Adrenal gland (tissue), 12 donors: ENCODE measurements around the gene PPL. TPM values are rescaled to one million over a fixed set of nuclear protein-coding genes. Genes with fewer than 3 reads are reported as not detected.
"Not testable (repeated sequence)": the region's sequence is repeated elsewhere in the genome, so short reads cannot be mapped to it uniquely, and the experiment has no call there.

Source experiments
- DNase-seq, 7 donors: peaks; one replicate each; pipeline ENCODE4 v3.0.0-alpha.2; 2019 to 2020
- H3K27ac ChIP-seq, 5 donors: fragments of 200-600 bp; sonication (generic) in 4 of 5; 1 replicate in 3 of 5; 2 replicates in 2 of 5; pipeline versions ENCODE4 v1.5.1 to v1.8.0; 2016 to 2020; ENCODE audit warnings: mild to moderate bottlenecking in 1 of 5
- H3K27me3 ChIP-seq: fragments of 200-600 bp; 2 replicates; pipeline ENCODE4 v1.8.0; 2021
- H3K36me3 ChIP-seq, 2 donors: fragments of 200-600 bp; replicated peaks in 1 of 2; 1 replicate in 1 of 2; 2 replicates in 1 of 2; pipeline versions ENCODE4 v1.5.1 to v1.8.0; 2018 to 2022
- H3K4me1 ChIP-seq, 2 donors: fragments of 200-600 bp; replicated peaks in 1 of 2; 1 replicate in 1 of 2; 2 replicates in 1 of 2; pipeline versions ENCODE4 v1.5.1 to v1.8.0; 2018 to 2021
- H3K4me3 ChIP-seq, 4 donors: fragments of 200-600 bp; sonication (generic) in 3 of 4; one replicate each; pipeline ENCODE4 v1.5.1; 2016 to 2018
- H3K9me3 ChIP-seq, 3 donors: fragments of 200-600 bp; sonication (generic) in 1 of 3; replicated peaks in 1 of 3; 1 replicate in 2 of 3; 2 replicates in 1 of 3; pipeline versions ENCODE4 v1.5.1 to v1.8.0; 2016 to 2021
- CTCF ChIP-seq, 6 experiments: fragments of 450-650 bp in 4 of 6; fragments of 200-600 bp in 2 of 6; sonication (generic) in 1 of 6; IDR thresholded peaks; 1 replicate in 5 of 6; 2 replicates in 1 of 6; pipeline versions ENCODE4 v1.5.1 to v1.8.0; 2016 to 2021; ENCODE audit warnings: antibody characterized with exemption in 6 of 6, mild to moderate bottlenecking in 2 of 6, moderate library complexity in 1 of 6
- POLR2A ChIP-seq, 2 donors: fragments of 450-650 bp; IDR thresholded peaks; one replicate each; pipeline ENCODE4 v1.6.1; 2017; ENCODE audit warnings: antibody characterized with exemption in 2 of 2, mild to moderate bottlenecking in 2 of 2, moderate library complexity in 1 of 2
- WGBS, 4 donors: extraction: QIAGEN DNeasy Blood & Tissue Kit in 2 of 4; methylation state at CpG; one replicate each; pipeline versions ENCODE4 v1.1.5 to v1.1.7; 2013 to 2017; 5-methylcytosine and 5-hydroxymethylcytosine counted together
- intact Hi-C, 2 donors: fragments of 100-400 bp; cut with DNase I; formaldehyde crosslinking; loops; one replicate each; pipeline versions ENCODE4 v1.14.1 to v1.15.0; 2022 to 2023
- polyA plus RNA-seq, 3 donors: library from polyadenylated mRNA; stranded (reverse); fragments of 200-250 nt in 2 of 3; fragments of 350-450 nt in 1 of 3; fragmentation: Illumina TruSeq in 1 of 3; extraction: RNeasy Lipid Tissue Mini Kit (QIAGEN cat#74804) in 1 of 3; gene quantifications; one replicate each; pipeline ENCODE4 v1.2.3, GENCODE V29; 2013 to 2014
- total RNA-seq, 9 donors: library from RNA; depleted of rRNA in 4 of 9; stranded (reverse); fragments of >200 nt in 4 of 9; fragments of 120-200 nt in 1 of 9; fragmentation: NEBNext Ultra II Directional in 1 of 9; extraction: Animal tissue kit (Norgen Biotek cat#: 25700) in 1 of 9; gene quantifications; one replicate each; pipeline versions ENCODE4 v1.1.0 to v1.2.4, GENCODE V29; 2013 to 2023
- donor health status: healthy with polysubstance abuse.
- donor health status: Bipolar disorder and iron deficiency.
- donor health status: DM: yes; HTN: yes; CAD: no.
- donor health status: DM: no; HTN: no; CAD: no.
- donor health status: DM: no; HTN: no; CAD: no.
- donor health status: DM: yes; HTN: yes; CAD: no.

Gene PPL
- total and polyA plus RNA-seq, 12 donors: 0.38 to 20.9 (median 14.7) TPM

- TF ChIP-seq POLR2A (IDR thresholded peaks at IDR 0.05) (no peak), CTCF (IDR thresholded peaks at IDR 0.05) (no peak)
- WGBS, 4 donors: 77 to 93% (median 85%) methylated on average over 6 of the region's 6 CpGs
- Histone ChIP-seq H3K27ac (no peak overlapping the region), H3K9me3 (no peaks in the 10 kb centered on the region), H3K36me3 (no peaks in the 10 kb centered on the region), H3K4me1 (no peaks in the 10 kb centered on the region), H3K27me3 (no peaks in the 10 kb centered on the region), H3K4me3 (no peak overlapping the region)
- intact Hi-C loops: no loop called here
- DNase-seq: no peak
These were observed 37.5 kb downstream of the PPL start for GRCh38 chr16:4899474-4899846.

GRCh38 chr16:4898811-4899473 lies 38.0 kb downstream of the PPL start:
- Histone ChIP-seq H3K27me3 (no peaks in the 10 kb centered on the region), H3K4me1 (no peaks in the 10 kb centered on the region), H3K36me3 (no peaks in the 10 kb centered on the region), H3K4me3 (no peak overlapping the region), H3K9me3 (no peaks in the 10 kb centered on the region), H3K27ac (no peak overlapping the region)
- DNase-seq: no peak
- 88 to 96% (median 91%) methylated on average over 9 to 28 of the region's 28 CpGs for WGBS, 4 donors
- intact Hi-C loops: no loop called here
- TF ChIP-seq CTCF (IDR thresholded peaks at IDR 0.05): no peak
- TF ChIP-seq POLR2A (IDR thresholded peaks at IDR 0.05): no peak

- intact Hi-C loops: no loop called here
- no peak overlapping the region for H3K4me3 ChIP-seq
- WGBS, 4 donors: 96 to 98% (median 97%) methylated on average over 3 to 7 of the region's 7 CpGs
- no peak overlapping the region for H3K27ac ChIP-seq
- H3K4me1 ChIP-seq: no peaks in the 10 kb centered on the region
- H3K36me3 ChIP-seq: no peaks in the 10 kb centered on the region
- no peaks in the 10 kb centered on the region for H3K9me3 ChIP-seq
- H3K27me3 ChIP-seq: no peaks in the 10 kb centered on the region
- TF ChIP-seq POLR2A (IDR thresholded peaks at IDR 0.05) (no peak), CTCF (IDR thresholded peaks at IDR 0.05) (no peak)
- no peak for DNase-seq
These were observed 39.6 kb downstream of the PPL start for GRCh38 chr16:4897328-4897727.

- H3K27ac ChIP-seq, H3K36me3 ChIP-seq, H3K27me3 ChIP-seq, H3K4me3 ChIP-seq, H3K4me1 ChIP-seq, intact Hi-C loops, DNase-seq, H3K9me3 ChIP-seq: not testable (repeated sequence)
- 88 to 95% (median 89%) methylated on average over 9 of the region's 9 CpGs for WGBS, 4 donors
These were observed 40.2 kb downstream of the PPL start for GRCh38 chr16:4896761-4897160.

- 87 to 91% (median 90%) methylated on average over 13 of the region's 13 CpGs; no CpG with 5 or more reads in 1 of the 4 donors for WGBS, 4 donors
- no peak overlapping the region for H3K27ac ChIP-seq
- H3K27me3 ChIP-seq: no peaks in the 10 kb centered on the region
- intact Hi-C loops: no loop called here
- H3K9me3 ChIP-seq: no peaks in the 10 kb centered on the region
- H3K4me1 ChIP-seq: no peaks in the 10 kb centered on the region
- H3K36me3 ChIP-seq: no peaks in the 10 kb centered on the region
- DNase-seq: no peak
- H3K4me3 ChIP-seq: no peak overlapping the region
- TF ChIP-seq CTCF (IDR thresholded peaks at IDR 0.05) (no peak), POLR2A (IDR thresholded peaks at IDR 0.05) (no peak)
These were observed 41.6 kb downstream of the PPL start for GRCh38 chr16:4895366-4895765.
